Ishikawa (cell line): ENCODE measurements around the gene AGK.

Experiments
- CREB1 ChIP-seq: IDR thresholded peaks from 2 replicates; pipeline ENCODE4 v1.6.1; 2012; ENCODE audit warnings: low read depth
- EP300 ChIP-seq: IDR thresholded peaks from 2 replicates; pipeline ENCODE4 v1.6.1; 2012; ENCODE audit warnings: borderline replicate concordance
- RAD21 ChIP-seq: IDR thresholded peaks from 2 replicates; pipeline ENCODE4 v1.6.1; 2012; ENCODE audit warnings: low read depth
- TF ChIP-seq, protein P1 (sequence below): IDR thresholded peaks from 2 replicates; pipeline ENCODE4 v1.6.1; 2012

DNA sequence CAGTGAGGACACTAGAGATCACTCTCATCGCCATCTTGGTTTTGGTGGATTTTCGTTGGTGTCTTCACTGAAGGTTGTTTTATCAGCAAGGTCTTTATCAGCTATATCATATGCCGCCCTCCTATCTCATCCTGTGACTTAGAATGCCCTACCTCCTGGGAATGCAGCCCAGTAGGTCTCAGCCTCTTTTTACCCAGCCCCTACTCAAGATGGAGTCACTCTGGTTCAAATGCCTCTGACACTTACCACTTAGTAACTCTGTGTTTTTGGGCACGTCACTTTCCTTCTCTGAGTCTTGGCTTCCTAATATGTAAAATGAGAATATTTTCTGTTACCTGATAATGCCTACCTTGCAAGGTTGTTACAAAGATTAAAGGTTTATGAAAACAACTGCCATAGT lies 37.7 kb downstream of the AGK start:
- TF ChIP-seq CREB1 (no peak), RAD21 (no peak), EP300 (no peak)
- TF ChIP-seq, protein P1, sequence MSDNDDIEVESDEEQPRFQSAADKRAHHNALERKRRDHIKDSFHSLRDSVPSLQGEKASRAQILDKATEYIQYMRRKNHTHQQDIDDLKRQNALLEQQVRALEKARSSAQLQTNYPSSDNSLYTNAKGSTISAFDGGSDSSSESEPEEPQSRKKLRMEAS = no peak
